Large intestine (tissue), 12 donors: Measurements from ENCODE around the gene PROX2. TPM values are rescaled to one million over a fixed set of nuclear protein-coding genes. Genes with fewer than 3 reads are reported as not detected.
A peak's percentile ranks its signal among the peaks of the same experiment; 100 is the strongest.

Experiments used
- DNase-seq, 2 donors: peaks; one replicate each; pipeline versions ENCODE4 v3.0.0 to v3.0.0-alpha.2; 2013
- H3K27ac ChIP-seq: one replicate; pipeline ENCODE4 v1.5.1; 2013; ENCODE audit warnings: low read length
- H3K27me3 ChIP-seq: 2 replicates; pipeline ENCODE4 v1.6.1; 2013; ENCODE audit warnings: low read length; ENCODE audit not compliant: control insufficient read depth, insufficient read depth
- H3K36me3 ChIP-seq: 2 replicates; pipeline ENCODE4 v1.6.1; 2013; ENCODE audit warnings: low read length; ENCODE audit not compliant: control insufficient read depth, insufficient read depth
- H3K4me1 ChIP-seq: one replicate; pipeline ENCODE4 v1.6.1; 2013; ENCODE audit warnings: low read length; ENCODE audit not compliant: control insufficient read depth, insufficient read depth
- H3K4me3 ChIP-seq: one replicate; pipeline ENCODE4 v1.5.1; 2013; ENCODE audit warnings: low read length
- H3K9me3 ChIP-seq: one replicate; pipeline ENCODE4 v1.6.1; 2013; ENCODE audit warnings: mild to moderate bottlenecking, low read depth, low read length, moderate library complexity; ENCODE audit not compliant: control insufficient read depth
- WGBS: methylation state at CpG from one replicate; pipeline ENCODE4 v1.1.5; 2013; ENCODE audit warnings: low lambda C conversion rate; ENCODE audit not compliant: insufficient coverage; 5-methylcytosine and 5-hydroxymethylcytosine counted together
- long read RNA-seq, 11 donors: transcript quantifications; one replicate each; lab custom pipeline, GENCODE V29; 2026
- polyA plus RNA-seq: library from polyadenylated mRNA; unstranded; fragments of 120-200 nt; gene quantifications from one replicate; pipeline ENCODE4 v1.2.1, GENCODE V29; 2013

PROX2 gene, protein sequence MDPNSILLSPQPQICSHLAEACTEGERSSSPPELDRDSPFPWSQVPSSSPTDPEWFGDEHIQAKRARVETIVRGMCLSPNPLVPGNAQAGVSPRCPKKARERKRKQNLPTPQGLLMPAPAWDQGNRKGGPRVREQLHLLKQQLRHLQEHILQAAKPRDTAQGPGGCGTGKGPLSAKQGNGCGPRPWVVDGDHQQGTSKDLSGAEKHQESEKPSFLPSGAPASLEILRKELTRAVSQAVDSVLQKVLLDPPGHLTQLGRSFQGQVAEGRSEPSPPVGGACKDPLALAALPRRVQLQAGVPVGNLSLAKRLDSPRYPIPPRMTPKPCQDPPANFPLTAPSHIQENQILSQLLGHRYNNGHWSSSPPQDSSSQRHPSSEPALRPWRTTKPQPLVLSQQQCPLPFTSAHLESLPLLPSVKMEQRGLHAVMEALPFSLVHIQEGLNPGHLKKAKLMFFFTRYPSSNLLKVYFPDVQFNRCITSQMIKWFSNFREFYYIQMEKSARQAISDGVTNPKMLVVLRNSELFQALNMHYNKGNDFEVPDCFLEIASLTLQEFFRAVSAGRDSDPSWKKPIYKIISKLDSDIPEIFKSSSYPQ
- polyA plus RNA-seq = 1.5 TPM
- long read RNA-seq, donor 1 = 0 reads
- long read RNA-seq, donor 2 = 0 reads
- long read RNA-seq, donor 3 = 0 reads
- long read RNA-seq, donor 4 = 0 reads
- long read RNA-seq, donor 5 = 0 reads
- long read RNA-seq, donor 6 = 0 reads
- long read RNA-seq, donor 7 = 0 reads
- long read RNA-seq, donor 8, partial matches to known transcripts = 148 of 148 reads
- long read RNA-seq, donor 8, other reads (novel, unspliced or antisense) = 0 of 148 reads
- long read RNA-seq, donor 9 = 0 reads
- long read RNA-seq, donor 10 = 0 reads
- long read RNA-seq, donor 11 = 0 reads

DNA sequence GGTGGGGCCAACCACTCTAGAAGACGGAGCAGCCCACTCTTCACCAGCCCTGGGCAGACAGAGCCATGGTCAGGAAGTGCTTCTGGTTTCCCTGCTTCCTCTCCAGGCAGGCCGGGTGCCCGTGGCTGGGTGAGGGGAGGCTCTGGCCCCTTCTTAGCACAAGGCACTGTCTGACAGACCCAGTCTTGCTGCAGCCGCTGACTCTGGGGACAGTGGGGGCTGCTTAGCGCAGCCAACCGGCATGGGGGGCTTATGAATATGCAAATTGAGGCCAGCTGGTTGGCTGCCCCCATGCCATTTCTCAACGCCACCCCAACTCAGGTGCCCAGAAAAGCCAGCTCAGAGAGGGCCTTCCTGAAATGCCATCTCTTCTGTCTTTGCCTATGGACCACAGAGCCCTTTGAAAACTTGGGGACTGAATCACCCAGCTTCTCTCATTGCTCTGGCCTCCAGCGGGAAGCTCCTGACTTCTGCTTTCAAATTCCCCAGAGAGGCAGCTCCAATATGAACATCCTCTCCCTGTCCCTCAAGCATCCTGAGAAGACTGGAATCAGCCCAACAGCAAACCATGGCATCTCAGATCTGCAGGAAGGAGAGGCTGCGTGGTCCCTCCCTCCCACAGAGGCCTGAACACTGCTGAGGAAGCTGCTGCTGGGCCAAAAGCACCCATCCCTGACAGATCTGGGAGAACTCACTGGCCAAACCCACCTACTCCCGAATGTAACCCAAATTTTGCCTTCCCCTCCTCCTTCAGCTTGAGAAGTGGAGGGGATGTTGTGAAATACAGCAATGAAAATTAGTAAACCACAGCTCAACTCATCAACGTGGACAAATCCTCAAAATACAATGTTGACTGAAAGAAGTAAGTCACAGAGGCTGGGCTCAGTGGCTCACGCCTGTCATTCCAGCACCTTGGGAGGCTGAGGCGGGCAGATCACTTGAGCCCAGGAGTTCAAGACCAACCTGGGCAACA, at the start of gene PROX2:
PROX2 (minus strand) TSS at position 205 of the 973 bp plus-strand sequence. CDS start 12,311 bp downstream, outside the sequence.
- Histone ChIP-seq H3K27ac (no peak within 1 kb of the TSS), H3K4me1 (peaks cover 17% of the 10 kb centered on the region), H3K9me3 (no peaks in the 10 kb centered on the region), H3K36me3 (no peaks in the 10 kb centered on the region), H3K27me3 (no peaks in the 10 kb centered on the region), H3K4me3 (no peak within 1 kb of the TSS)
- no peak for DNase-seq
- no CpG with 5 or more reads among the region's 13 CpGs for WGBS

DNA sequence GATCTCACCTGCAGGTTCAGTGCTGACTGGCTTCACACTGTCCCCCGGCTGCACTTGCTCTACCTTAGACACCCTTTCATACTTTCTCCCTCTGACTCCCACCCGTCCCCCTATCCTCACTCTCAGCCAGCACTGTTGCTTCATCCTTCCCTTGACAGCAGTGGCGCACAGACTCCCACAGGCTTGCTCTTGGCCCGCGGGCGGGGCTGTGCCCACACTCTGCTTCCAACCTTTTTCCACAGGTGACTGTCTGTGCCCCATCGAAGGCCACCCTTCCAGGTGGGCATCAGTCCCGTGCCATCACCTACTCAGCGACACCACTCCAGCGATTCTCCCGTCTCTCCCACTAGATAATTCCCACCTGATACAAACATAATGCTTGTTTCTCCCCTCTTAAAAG, 48.1 kb upstream of the PROX2 start:
- 100% methylated on average over 1 of the region's 11 CpGs for WGBS
- Histone ChIP-seq H3K4me1 (peaks cover 8% of the 10 kb centered on the region), H3K4me3 (no peak overlapping the region), H3K36me3 (no peaks in the 10 kb centered on the region), H3K27me3 (peaks cover 5% of the 10 kb centered on the region), H3K9me3 (peaks cover 4% of the 10 kb centered on the region), H3K27ac (no peak overlapping the region)
- DNase-seq = no peak

DNA sequence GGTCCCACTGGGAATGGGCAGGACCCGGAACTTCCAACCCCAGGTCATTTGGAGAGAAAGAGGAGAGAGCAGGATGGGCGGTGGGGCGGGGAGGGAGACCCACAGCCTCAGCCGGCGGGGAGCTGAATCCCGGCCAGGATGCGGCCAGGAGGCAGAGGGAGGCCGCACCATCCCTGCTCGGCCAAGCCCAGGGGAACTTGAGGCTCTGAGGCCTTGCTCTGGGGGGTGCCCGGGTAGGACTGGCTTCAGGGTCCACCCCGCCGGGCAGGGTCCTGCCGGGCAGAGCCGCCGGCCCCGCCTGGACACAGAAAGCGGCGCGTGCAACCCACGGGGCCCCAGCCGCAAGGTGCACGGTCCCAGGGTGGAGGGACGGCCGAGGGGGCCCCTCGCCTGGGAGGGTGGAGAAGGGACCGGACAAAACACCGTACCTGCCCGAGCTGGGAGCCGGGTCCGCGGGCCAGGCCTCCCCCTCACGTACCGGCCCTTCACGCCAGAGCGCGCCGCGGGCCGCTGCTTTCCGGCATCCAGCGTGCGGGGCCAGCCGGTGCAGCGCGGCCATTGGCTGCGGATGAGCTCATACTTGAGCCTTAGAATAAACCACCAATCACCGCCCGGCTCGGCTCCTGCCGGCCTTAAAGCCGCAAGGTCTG, 46.9 kb upstream of the PROX2 start, which contains the start of gene RPS6KL1:
RPS6KL1 (minus strand) TSS at position 509 of the 650 bp plus-strand sequence. CDS start 1,719 bp downstream, outside the sequence.
- peaks cover 4% of the 10 kb centered on the region for H3K9me3 ChIP-seq
- no CpG with 5 or more reads among the region's 51 CpGs for WGBS
- H3K27ac ChIP-seq = no peak within 1 kb of the TSS

DNA sequence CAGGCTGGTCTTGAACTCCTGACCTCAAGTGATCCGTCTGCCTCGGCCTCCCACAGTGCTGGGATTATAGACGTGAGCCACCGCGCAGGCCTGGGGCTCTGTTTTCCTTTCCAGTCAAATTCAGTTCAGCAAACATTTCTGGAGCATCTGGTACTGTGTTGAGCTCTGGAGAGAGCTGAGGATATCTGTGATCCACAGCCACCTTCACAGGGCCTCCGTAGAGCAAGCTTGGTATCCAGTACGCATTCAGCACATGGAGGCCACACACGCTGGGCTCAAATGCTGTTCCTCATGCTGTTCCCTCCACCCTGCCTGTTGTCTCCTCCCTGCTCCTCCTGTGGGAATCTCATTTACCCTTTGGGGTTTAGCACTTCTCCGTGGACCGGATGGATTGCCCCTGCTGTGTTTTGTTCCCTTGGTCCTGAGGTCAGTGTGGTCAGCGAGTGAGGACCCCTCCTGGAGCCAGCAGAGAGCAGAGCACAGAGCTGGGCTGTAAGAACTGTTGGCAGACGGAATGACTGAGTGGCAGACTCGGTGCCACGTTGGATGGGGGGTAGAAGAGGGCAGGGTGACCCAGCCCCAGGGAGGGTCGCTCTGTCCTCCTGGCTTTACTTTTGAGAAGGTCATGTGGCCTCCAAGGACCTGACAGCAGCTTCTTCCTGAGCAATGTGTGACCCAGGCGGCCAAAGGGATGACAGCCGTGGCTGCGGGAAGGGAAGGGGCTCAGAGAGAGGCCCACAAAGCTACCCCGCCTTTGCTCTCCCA, 46.2 kb upstream of the PROX2 start:
- no peaks in the 10 kb centered on the region for H3K36me3 ChIP-seq
- no peak for DNase-seq
- WGBS = no CpG with 5 or more reads among the region's 19 CpGs
- no peak overlapping the region for H3K27ac ChIP-seq
- peaks cover 8% of the 10 kb centered on the region for H3K4me1 ChIP-seq
- H3K9me3 ChIP-seq = peaks cover 4% of the 10 kb centered on the region
- H3K27me3 ChIP-seq = peaks cover 5% of the 10 kb centered on the region
- peak overlapping the region; percentile 55 for H3K4me3 ChIP-seq

More for the DNA sequence above, 46.9 kb upstream of the PROX2 start, which contains the start of gene RPS6KL1:
- H3K27me3 ChIP-seq = peaks cover 5% of the 10 kb centered on the region
- H3K4me3 ChIP-seq = peak within 1 kb of the TSS; percentile 55
- no peaks in the 10 kb centered on the region for H3K36me3 ChIP-seq
- H3K4me1 ChIP-seq = peaks cover 8% of the 10 kb centered on the region
- peak; percentile 70 to 81 for DNase-seq

DNA sequence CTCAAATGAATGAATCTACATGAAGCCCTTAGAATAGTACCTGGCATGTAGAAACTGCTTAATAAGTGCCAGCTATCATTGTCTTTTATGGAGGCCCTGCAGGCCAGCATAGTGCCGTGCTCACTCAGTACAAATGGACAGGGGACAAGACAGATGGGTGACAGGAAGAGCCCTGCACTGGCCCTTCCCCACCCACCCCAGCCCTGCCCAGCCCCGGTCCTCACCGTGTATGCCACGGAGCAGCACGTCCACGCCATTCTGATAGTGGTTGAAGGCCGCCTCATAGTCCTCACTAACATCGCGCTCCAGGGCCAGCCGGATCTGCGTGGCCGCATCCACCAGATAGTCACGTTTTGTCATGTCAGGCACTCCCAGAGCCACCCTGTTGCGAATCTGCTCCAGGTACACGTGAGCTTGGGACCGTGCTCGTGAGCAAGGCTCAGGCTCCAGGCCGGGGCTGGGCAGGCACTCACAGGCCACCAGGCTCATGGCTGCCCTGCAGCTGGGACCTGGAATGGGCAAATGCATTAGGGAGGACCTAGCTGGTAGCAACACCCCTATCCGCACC, 45.2 kb upstream of the PROX2 start:
- Histone ChIP-seq H3K4me3 (no peak overlapping the region), H3K27ac (no peak overlapping the region), H3K27me3 (peaks cover 5% of the 10 kb centered on the region), H3K36me3 (no peaks in the 10 kb centered on the region), H3K4me1 (peaks cover 8% of the 10 kb centered on the region), H3K9me3 (peaks cover 4% of the 10 kb centered on the region)
- no peak for DNase-seq
- no CpG with 5 or more reads among the region's 19 CpGs for WGBS

DNA sequence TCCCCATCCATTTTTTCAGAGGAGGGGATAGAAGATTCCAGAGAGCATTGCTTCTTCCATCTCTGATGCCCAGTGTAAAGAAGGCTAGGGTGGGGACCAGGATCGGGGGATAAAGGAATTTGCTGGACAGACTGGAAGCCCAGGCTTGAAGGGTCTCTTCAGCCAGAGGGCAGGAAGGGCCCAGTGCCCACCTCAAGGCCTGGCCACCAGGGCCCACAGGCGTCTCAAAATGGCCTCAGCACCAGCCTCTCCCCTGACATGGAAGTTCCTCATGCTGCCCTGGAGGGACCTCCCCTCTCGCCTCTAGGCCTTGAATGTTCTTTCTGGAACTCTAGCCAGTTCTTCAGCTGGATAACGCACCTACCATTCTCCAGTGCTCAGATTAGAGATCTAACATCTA, 44.3 kb upstream of the PROX2 start:
- no peak overlapping the region for H3K4me3 ChIP-seq
- H3K27ac ChIP-seq = no peak overlapping the region
- peaks cover 5% of the 10 kb centered on the region for H3K27me3 ChIP-seq
- H3K9me3 ChIP-seq = peaks cover 4% of the 10 kb centered on the region
- no peaks in the 10 kb centered on the region for H3K36me3 ChIP-seq
- peaks cover 10% of the 10 kb centered on the region for H3K4me1 ChIP-seq
- no peak for DNase-seq
- 100% methylated on average over 1 of the region's 4 CpGs for WGBS

DNA sequence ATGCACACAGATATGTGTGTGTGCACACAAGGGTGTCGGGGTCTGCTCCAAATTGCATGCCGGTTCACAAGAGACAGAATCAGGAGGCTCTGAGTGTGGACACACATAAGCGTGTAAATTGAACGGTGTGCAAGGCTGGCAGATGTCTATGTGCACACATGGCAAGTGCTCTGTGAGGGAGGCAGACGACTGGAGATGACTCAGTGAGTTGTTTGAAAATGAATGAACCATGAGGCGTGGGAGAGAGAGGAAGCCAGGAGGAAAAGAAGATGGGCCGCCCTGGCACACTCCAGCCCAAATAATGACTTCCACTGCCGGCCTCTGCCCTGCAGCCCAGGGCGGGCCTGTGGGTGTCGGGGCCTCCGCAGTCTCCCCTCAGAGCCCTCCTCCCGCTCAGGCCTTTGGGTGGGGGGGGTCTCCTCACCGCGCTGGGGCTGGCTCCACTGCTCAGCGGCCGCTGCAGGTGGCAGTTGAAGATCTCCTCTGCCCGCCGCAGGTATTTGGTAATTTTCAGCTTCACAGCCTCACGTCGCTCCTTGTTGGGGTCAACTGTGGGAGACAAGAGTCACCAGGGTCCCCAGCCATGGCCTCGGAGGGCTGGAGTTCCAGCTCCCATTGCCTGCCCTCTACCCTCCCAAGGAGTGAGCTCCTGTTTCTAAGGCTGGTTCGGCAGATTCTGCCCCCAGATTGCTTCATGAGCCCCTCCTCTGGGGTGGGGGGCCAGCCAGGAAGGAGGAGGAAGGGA, 43.6 kb upstream of the PROX2 start:
- H3K4me3 ChIP-seq = no peak overlapping the region
- no CpG with 5 or more reads among the region's 22 CpGs for WGBS
- H3K9me3 ChIP-seq = peaks cover 4% of the 10 kb centered on the region

DNA sequence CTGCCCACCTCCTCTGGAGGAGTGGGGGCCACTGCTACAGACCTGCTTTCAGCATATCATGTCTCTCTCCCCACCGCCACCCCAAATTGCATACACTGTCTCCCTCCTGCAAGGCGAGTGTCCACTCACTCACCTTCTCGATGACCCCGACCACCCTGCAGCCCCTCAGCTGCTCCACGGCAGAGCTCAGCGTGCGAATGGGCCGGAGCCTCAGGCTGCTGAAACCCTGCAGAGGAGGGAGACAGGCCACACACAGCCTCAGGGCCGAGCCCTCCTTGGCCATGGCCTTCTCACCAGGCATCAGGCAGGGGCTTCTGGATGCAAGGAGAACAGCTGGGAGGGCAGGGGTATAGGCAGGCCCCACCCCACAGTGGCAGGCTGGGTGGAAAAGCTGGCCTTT, 42.4 kb upstream of the PROX2 start:
- H3K27ac ChIP-seq = no peak overlapping the region
- no peak for DNase-seq
- peaks cover 2% of the 10 kb centered on the region for H3K27me3 ChIP-seq
- H3K4me1 ChIP-seq = peaks cover 7% of the 10 kb centered on the region
- no peaks in the 10 kb centered on the region for H3K36me3 ChIP-seq
- no peak overlapping the region for H3K4me3 ChIP-seq
- no CpG with 5 or more reads among the region's 9 CpGs for WGBS
- peaks cover 4% of the 10 kb centered on the region for H3K9me3 ChIP-seq

More for the DNA sequence above, 43.6 kb upstream of the PROX2 start:
- DNase-seq = no peak
- Histone ChIP-seq H3K27ac (no peak overlapping the region), H3K4me1 (peaks cover 10% of the 10 kb centered on the region), H3K27me3 (peaks cover 5% of the 10 kb centered on the region), H3K36me3 (no peaks in the 10 kb centered on the region)
